H1 (cell line): ENCODE measurements around the gene PLXNB2. TPM values are rescaled to one million over a fixed set of nuclear protein-coding genes. Genes with fewer than 3 reads are reported as not detected.

Experiments used
- CTCF ChIA-PET: fragments of 300-600 bp; sonication (Branson Sonifier 250); formaldehyde crosslinking; loops from one replicate; lab custom pipeline; 2021; ENCODE audit not compliant: partially characterized antibody; lab: Charles Lee
- POLR2A ChIA-PET: fragments of 300-600 bp; sonication (Branson Sonifier 250); formaldehyde crosslinking; loops from one replicate; lab custom pipeline; 2021; ENCODE audit warnings: inconsistent platforms; ENCODE audit not compliant: partially characterized antibody; lab: Charles Lee
- DNase-seq, 2 experiments: peaks; one replicate each; pipeline versions ENCODE4 v3.0.0 to v3.0.0-alpha.2; 2010 to 2022; ENCODE audit warnings: low spot score in 2 of 2, low read depth in 1 of 2, mixed read lengths in 1 of 2
- FAIRE-seq: peaks from 2 replicates; lab custom pipeline; 2011; peaks lifted over from hg19 to GRCh38; lab: Jason Lieb, UNC
- H2AFZ ChIP-seq: 2 replicates; pipeline ENCODE4 v1.8.1; 2012; ENCODE audit warnings: low read length, inconsistent platforms
- H2AK5ac ChIP-seq: 2 replicates; pipeline ENCODE4 v1.6.1; 2013; ENCODE audit warnings: low read depth, low read length
- H2BK120ac ChIP-seq: replicated peaks from 2 replicates; pipeline ENCODE3; 2013; ENCODE audit warnings: low read depth, low read length, inconsistent platforms
- H2BK12ac ChIP-seq: 2 replicates; pipeline ENCODE4 v1.6.1; 2013; ENCODE audit warnings: low read depth, low read length
- H2BK15ac ChIP-seq: 2 replicates; pipeline ENCODE4 v1.6.1; 2013; ENCODE audit warnings: low read length
- H2BK20ac ChIP-seq: 2 replicates; pipeline ENCODE4 v1.6.1; 2013; ENCODE audit warnings: low read length
- H2BK5ac ChIP-seq: 2 replicates; pipeline ENCODE4 v1.6.1; 2013; ENCODE audit warnings: low read depth, low read length
- H3K14ac ChIP-seq: 2 replicates; pipeline ENCODE4 v1.6.1; 2013; ENCODE audit warnings: inconsistent platforms; ENCODE audit not compliant: insufficient read length
- H3K18ac ChIP-seq: 2 replicates; pipeline ENCODE4 v1.6.1; 2013; ENCODE audit warnings: low read length; ENCODE audit errors: extremely low read depth
- H3K23ac ChIP-seq: 2 replicates; pipeline ENCODE4 v1.6.1; 2013; ENCODE audit warnings: inconsistent platforms; ENCODE audit not compliant: insufficient read length
- H3K23me2 ChIP-seq: 2 replicates; pipeline ENCODE4 v1.6.1; 2013; ENCODE audit warnings: low read depth, low read length
- H3K27ac ChIP-seq: 2 replicates; pipeline ENCODE4 v1.6.1; 2011; ENCODE audit warnings: low read depth, low read length, inconsistent platforms
- H3K27me3 ChIP-seq, 4 experiments: replicated peaks in 1 of 4; 1 replicate in 1 of 4; 2 replicates in 3 of 4; pipeline versions ENCODE4 v1.6.1 to v1.8.1; 2011 to 2013; ENCODE audit warnings: low read length in 3 of 4, mild to moderate bottlenecking in 3 of 4, inconsistent platforms in 2 of 4, mixed read lengths in 2 of 4, moderate library complexity in 1 of 4; ENCODE audit not compliant: control insufficient read depth in 3 of 4, insufficient read depth in 3 of 4; ENCODE audit errors: extremely low read depth in 1 of 4
- H3K36me3 ChIP-seq, 4 experiments: 2 replicates each; pipeline versions ENCODE4 v1.6.1 to v1.8.1; 2011 to 2013; ENCODE audit warnings: mild to moderate bottlenecking in 4 of 4, low read length in 3 of 4, moderate library complexity in 2 of 4, control low read depth in 1 of 4, inconsistent platforms in 1 of 4; ENCODE audit not compliant: insufficient read depth in 4 of 4, control insufficient read depth in 2 of 4
- H3K4ac ChIP-seq: replicated peaks from 2 replicates; pipeline ENCODE3; 2013; ENCODE audit warnings: low read length, low read depth, mixed read lengths, inconsistent platforms; ENCODE audit not compliant: insufficient read length
- H3K4me1 ChIP-seq, 4 experiments: replicated peaks in 1 of 4; 1 replicate in 1 of 4; 2 replicates in 3 of 4; pipeline versions ENCODE4 v1.6.1 to v1.8.1; 2011 to 2013; ENCODE audit warnings: low read length in 3 of 4, inconsistent platforms in 2 of 4, mixed read lengths in 1 of 4; ENCODE audit not compliant: insufficient read depth in 4 of 4, control insufficient read depth in 3 of 4
- H3K4me2 ChIP-seq, 2 experiments: 2 replicates each; pipeline versions ENCODE4 v1.6.1 to v1.8.1; 2011 to 2013; ENCODE audit warnings: low read depth in 2 of 2, low read length in 2 of 2, control low read depth in 1 of 2, inconsistent platforms in 1 of 2, mild to moderate bottlenecking in 1 of 2; ENCODE audit not compliant: insufficient read depth in 1 of 2
- H3K4me3 ChIP-seq, 4 experiments: fragments of 200-600, 300-600 bp in 1 of 4; sonication (generic), shearing (Covaris generic), sonication (Bioruptor Twin) in 1 of 4; 2 replicates each; pipeline versions ENCODE4 v1.5.1 to v1.8.1; 2011 to 2016; ENCODE audit warnings: low read length in 4 of 4, low read depth in 3 of 4, control low read depth in 2 of 4, inconsistent platforms in 2 of 4, mild to moderate bottlenecking in 2 of 4, mixed read lengths in 1 of 4, moderate library complexity in 1 of 4; ENCODE audit not compliant: insufficient read depth in 2 of 4; ENCODE audit errors: extremely low read depth in 1 of 4
- H3K56ac ChIP-seq: replicated peaks from 2 replicates; pipeline ENCODE3; 2013; ENCODE audit warnings: low read depth, mild to moderate bottlenecking, mixed read lengths, low read length, inconsistent platforms; ENCODE audit not compliant: insufficient read length
- H3K79me1 ChIP-seq: 2 replicates; pipeline ENCODE4 v1.6.1; 2013; ENCODE audit warnings: low read depth, low read length, control low read depth
- H3K79me2 ChIP-seq, 2 experiments: 2 replicates each; pipeline versions ENCODE4 v1.6.1 to v1.8.1; 2012 to 2013; ENCODE audit warnings: low read length in 2 of 2, mild to moderate bottlenecking in 2 of 2, inconsistent platforms in 1 of 2; ENCODE audit not compliant: insufficient read depth in 2 of 2, control insufficient read depth in 1 of 2
- H3K9ac ChIP-seq, 4 experiments: replicated peaks in 1 of 4; 1 replicate in 1 of 4; 2 replicates in 3 of 4; pipeline versions ENCODE4 v1.6.1 to v1.8.1; 2011 to 2013; ENCODE audit warnings: low read depth in 3 of 4, low read length in 3 of 4, control low read depth in 2 of 4, mild to moderate bottlenecking in 2 of 4, moderate library complexity in 2 of 4, inconsistent platforms in 1 of 4; ENCODE audit errors: extremely low read depth in 1 of 4
- H3K9me3 ChIP-seq, 2 experiments: 2 replicates each; pipeline versions ENCODE4 v1.6.1 to v1.8.1; 2012 to 2013; ENCODE audit warnings: mild to moderate bottlenecking in 2 of 2, moderate library complexity in 2 of 2, control low read depth in 1 of 2, inconsistent platforms in 1 of 2, low read depth in 1 of 2, low read length in 1 of 2, mixed read lengths in 1 of 2; ENCODE audit not compliant: insufficient read depth in 2 of 2
- H4K20me1 ChIP-seq, 2 experiments: replicated peaks in 1 of 2; 2 replicates each; pipeline versions ENCODE3 to v1.8.1; 2011 to 2013; ENCODE audit warnings: inconsistent platforms in 2 of 2, low read length in 2 of 2, mild to moderate bottlenecking in 1 of 2; ENCODE audit not compliant: insufficient read depth in 2 of 2, control insufficient read depth in 1 of 2
- H4K5ac ChIP-seq: 2 replicates; pipeline ENCODE4 v1.6.1; 2013; ENCODE audit warnings: low read length, low read depth, mixed read lengths, inconsistent platforms; ENCODE audit not compliant: insufficient read length
- H4K8ac ChIP-seq: 2 replicates; pipeline ENCODE4 v1.8.0; 2013; ENCODE audit warnings: mild to moderate bottlenecking, moderate library complexity, low read length, inconsistent platforms; ENCODE audit not compliant: insufficient read depth; ENCODE audit errors: extremely low read depth
- H4K91ac ChIP-seq: replicated peaks from 2 replicates; pipeline ENCODE3; 2013; ENCODE audit warnings: low read length, mixed read lengths, inconsistent platforms; ENCODE audit not compliant: insufficient read length
- GABPA ChIP-seq: IDR thresholded peaks from 2 replicates; pipeline ENCODE4 v1.6.1; 2011; ENCODE audit warnings: mild to moderate bottlenecking, low read length, moderate library complexity, borderline replicate concordance; ENCODE audit not compliant: insufficient read depth
- WGBS, 2 experiments: shearing (Covaris generic) in 1 of 2; methylation state at CpG; one replicate each; pipeline versions ENCODE4 v1.1.6 to v1.1.7; 2013 to 2015; ENCODE audit warnings: low lambda C conversion rate in 2 of 2, mixed read lengths in 2 of 2, inconsistent platforms in 1 of 2, low coverage in 1 of 2, missing lambda C conversion rate in 1 of 2; ENCODE audit not compliant: insufficient replicate concordance in 2 of 2, insufficient coverage in 1 of 2, insufficient read length in 1 of 2; ENCODE audit errors: extremely low coverage in 1 of 2, missing lambda C conversion rate in 1 of 2; 5-methylcytosine and 5-hydroxymethylcytosine counted together
- polyA plus RNA-seq, 7 experiments: library from polyadenylated mRNA; depleted of rRNA in 3 of 7; stranded (reverse) in 5 of 7; unstranded in 2 of 7; fragments of >200 nt in 5 of 7; fragments of 200-250 nt in 2 of 7; gene quantifications; 1 replicate in 5 of 7; 2 replicates in 1 of 7; 4 replicates in 1 of 7; pipeline versions ENCODE4 v1.2.1 to v1.2.3, GENCODE V29; 2011 to 2013; ENCODE audit warnings: missing spikeins in 2 of 7, mixed read lengths in 2 of 7
- total RNA-seq: library from RNA; stranded (reverse); fragmentation: NEBNext Ultra II Directional; extraction: Animal tissue kit (Norgen Biotek cat#: 25700); gene quantifications from 2 replicates; pipeline ENCODE4 v1.2.1, GENCODE V29; 2021

PLXNB2 gene
- total and polyA plus RNA-seq, 2 of the 8 experiments (the other 6 are each of a cell fraction or from before 2014, with no cell fraction given) = 58.3 to 92.8 TPM

GRCh38 chr22:50315289-50316113, 8.1 kb upstream of the PLXNB2 start:
- no peak overlapping the region; the same call in 1 of the 2 replicates for H2BK5ac ChIP-seq
- H2BK20ac ChIP-seq = no peak overlapping the region
- ChIA-PET CTCF (interaction anchor here (0.8 to 2.5 kb wide), 7 partner anchors 12 to 44 kb away, joined by 3 to 7 read pairs (median 3); no protein-coding TSS in a partner anchor), POLR2A (interaction anchor here (1.2 to 2.3 kb wide), 2 partner anchors 13 to 22 kb away, joined by 3 to 6 read pairs; no protein-coding TSS in a partner anchor)
- H2AK5ac ChIP-seq = peak overlapping the region; percentile 65; the same call in 1 of the 2 replicates
- H3K56ac ChIP-seq = no peak overlapping the region
- no peaks in the 10 kb centered on the region for H3K79me1 ChIP-seq
- H3K9me3 ChIP-seq = no peaks in the 10 kb centered on the region
- H3K27ac ChIP-seq = no peak overlapping the region
- no peaks in the 10 kb centered on the region for H3K36me3 ChIP-seq
- H3K18ac ChIP-seq = no peak overlapping the region
- no peak overlapping the region for H3K14ac ChIP-seq
- no peak overlapping the region for H2BK120ac ChIP-seq
- H3K4ac ChIP-seq = no peak overlapping the region
- no peak overlapping the region for H4K91ac ChIP-seq
- no peak overlapping the region for H2AFZ ChIP-seq
- H3K23me2 ChIP-seq = no peaks in the 10 kb centered on the region; the same call in 1 of the 2 replicates
- no peak overlapping the region for H3K4me2 ChIP-seq
- H4K20me1 ChIP-seq = no peaks in the 10 kb centered on the region
- TF ChIP-seq GABPA = no peak
- H3K27me3 ChIP-seq = no peaks in the 10 kb centered on the region; a peak in 1 of 7 replicates
- H3K79me2 ChIP-seq = no peaks in the 10 kb centered on the region
- no peak overlapping the region for H4K5ac ChIP-seq
- H2BK12ac ChIP-seq = no peak overlapping the region; the same call in 1 of the 2 replicates
- peak overlapping the region; percentile 4; the same call in 1 of the 2 replicates for H4K8ac ChIP-seq
- no peak overlapping the region for H3K23ac ChIP-seq
- H3K9ac ChIP-seq = no peak overlapping the region
- H3K4me3 ChIP-seq = no peak overlapping the region
- DNase-seq (no peak), FAIRE-seq (no peak)
- H2BK15ac ChIP-seq = 0 out of 2 replicates have a peak overlapping the region, but pooled peaks have one; percentile 97
- H3K4me1 ChIP-seq = peaks cover 0 to 10% (median 4%) of the 10 kb centered on the region in 4 experiments; a peak in 3 of 7 replicates
- 95% methylated on average over 18 of the region's 18 CpGs; no CpG with 5 or more reads in 1 of the 2 experiments for WGBS, 2 experiments
